Trophoblast cell (in vitro differentiated cells and primary cell): ENCODE measurements around the gene PRKN.

Experiments used
- DNase-seq, 2 donors: peaks; one replicate each; pipeline ENCODE4 v3.0.0-alpha.2; 2016
- H2AFZ ChIP-seq: 2 replicates; pipeline ENCODE4 v1.6.1; 2013; ENCODE audit warnings: low read length, moderate library complexity, mild to moderate bottlenecking; ENCODE audit not compliant: insufficient read depth, poor library complexity
- H2AK5ac ChIP-seq: 2 replicates; pipeline ENCODE4 v1.6.1; 2013; ENCODE audit warnings: mild to moderate bottlenecking, low read length
- H2BK120ac ChIP-seq: 2 replicates; pipeline ENCODE4 v1.6.1; 2013; ENCODE audit warnings: low read length, mild to moderate bottlenecking, moderate library complexity; ENCODE audit not compliant: insufficient read depth, poor library complexity
- H2BK12ac ChIP-seq: 2 replicates; pipeline ENCODE4 v1.6.1; 2013; ENCODE audit warnings: mild to moderate bottlenecking, low read length, moderate library complexity
- H2BK5ac ChIP-seq: 2 replicates; pipeline ENCODE4 v1.6.1; 2013; ENCODE audit warnings: low read length, low read depth, moderate library complexity, mild to moderate bottlenecking; ENCODE audit not compliant: poor library complexity
- H3K14ac ChIP-seq: 2 replicates; pipeline ENCODE4 v1.6.1; 2013; ENCODE audit warnings: mild to moderate bottlenecking, low read length
- H3K18ac ChIP-seq: 2 replicates; pipeline ENCODE4 v1.6.1; 2013; ENCODE audit warnings: mild to moderate bottlenecking, low read length
- H3K23ac ChIP-seq: 2 replicates; pipeline ENCODE4 v1.6.1; 2013; ENCODE audit warnings: low read length
- H3K27ac ChIP-seq: 2 replicates; pipeline ENCODE4 v1.5.1; 2013; ENCODE audit warnings: low read depth, mild to moderate bottlenecking, inconsistent platforms, low read length, moderate library complexity
- H3K27me3 ChIP-seq: 2 replicates; pipeline ENCODE4 v1.6.1; 2013; ENCODE audit warnings: inconsistent platforms, mild to moderate bottlenecking, low read length, moderate library complexity; ENCODE audit not compliant: insufficient read depth
- H3K36me3 ChIP-seq, 2 experiments: 1 replicate in 1 of 2; 2 replicates in 1 of 2; pipeline ENCODE4 v1.6.1; 2013; ENCODE audit warnings: low read length in 2 of 2, mild to moderate bottlenecking in 2 of 2, moderate library complexity in 1 of 2; ENCODE audit not compliant: insufficient read depth in 2 of 2, control insufficient read depth in 1 of 2
- H3K4ac ChIP-seq: 2 replicates; pipeline ENCODE4 v1.6.1; 2013; ENCODE audit warnings: low read depth, mild to moderate bottlenecking, low read length, moderate library complexity
- H3K4me1 ChIP-seq, 2 experiments: 1 replicate in 1 of 2; 2 replicates in 1 of 2; pipeline ENCODE4 v1.6.1; 2013; ENCODE audit warnings: low read length in 2 of 2, mild to moderate bottlenecking in 2 of 2, moderate library complexity in 1 of 2; ENCODE audit not compliant: insufficient read depth in 2 of 2, control insufficient read depth in 1 of 2
- H3K4me2 ChIP-seq: 2 replicates; pipeline ENCODE4 v1.6.1; 2013; ENCODE audit warnings: inconsistent platforms, mild to moderate bottlenecking, low read length, moderate library complexity
- H3K4me3 ChIP-seq: 2 replicates; pipeline ENCODE4 v1.5.1; 2013; ENCODE audit warnings: mild to moderate bottlenecking, low read depth, low read length, inconsistent platforms
- H3K79me1 ChIP-seq: one replicate; pipeline ENCODE4 v1.6.1; 2013; ENCODE audit warnings: low read length
- H3K79me2 ChIP-seq: 2 replicates; pipeline ENCODE4 v1.6.1; 2013; ENCODE audit warnings: low read length, mild to moderate bottlenecking; ENCODE audit not compliant: control insufficient read depth, insufficient read depth, poor library complexity
- H3K9ac ChIP-seq: 2 replicates; pipeline ENCODE4 v1.6.1; 2013; ENCODE audit warnings: mild to moderate bottlenecking, low read length
- H3K9me3 ChIP-seq: 2 replicates; pipeline ENCODE4 v1.6.1; 2013; ENCODE audit warnings: low read depth, mild to moderate bottlenecking, control low read depth, inconsistent platforms, low read length; ENCODE audit not compliant: insufficient read depth
- H4K12ac ChIP-seq: 2 replicates; pipeline ENCODE4 v1.6.1; 2013; ENCODE audit warnings: low read depth, mild to moderate bottlenecking, low read length, moderate library complexity
- H4K8ac ChIP-seq: 2 replicates; pipeline ENCODE4 v1.6.1; 2013; ENCODE audit warnings: low read depth, mild to moderate bottlenecking, low read length, moderate library complexity
- H4K91ac ChIP-seq: one replicate; pipeline ENCODE4 v1.6.1; 2013; ENCODE audit warnings: low read depth, mild to moderate bottlenecking, low read length, moderate library complexity
- WGBS: extraction: QIAGEN DNeasy Blood & Tissue Kit; methylation state at CpG from one replicate; pipeline ENCODE4 v1.1.7; 2013; ENCODE audit warnings: missing lambda C conversion rate; ENCODE audit not compliant: insufficient read length, insufficient coverage; ENCODE audit errors: extremely low coverage; 5-methylcytosine and 5-hydroxymethylcytosine counted together

PRKN gene

DNA sequence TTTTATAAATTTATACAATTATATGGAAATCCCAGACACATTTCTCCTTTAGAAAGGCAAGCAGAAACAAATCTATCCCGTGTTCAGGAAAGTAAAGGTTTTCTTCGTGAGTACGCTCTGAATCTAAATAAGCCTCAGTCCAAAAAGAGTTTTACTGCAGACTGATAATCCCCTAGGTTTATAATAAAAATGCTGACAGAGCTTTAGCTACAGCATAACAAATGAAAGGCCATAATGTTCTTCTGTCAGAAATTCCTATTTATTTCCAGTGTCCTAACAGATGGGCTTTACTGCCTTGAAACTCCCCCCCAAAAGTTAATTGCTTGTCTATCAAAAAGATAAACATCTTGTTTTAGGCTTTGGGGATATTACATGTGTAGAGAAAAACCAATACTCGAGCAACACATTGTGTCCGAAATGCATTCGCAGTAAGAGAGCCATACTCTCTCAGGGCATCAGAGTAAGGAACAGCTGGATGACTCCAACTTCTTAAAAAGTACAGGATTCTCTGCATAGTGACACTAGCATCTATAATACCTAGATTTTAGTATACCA, 109.0 kb downstream of the PRKN start:
- no peaks in the 10 kb centered on the region for H3K9me3 ChIP-seq
- H2AFZ ChIP-seq: no peak overlapping the region
- no peak for DNase-seq
- H4K8ac ChIP-seq: no peak overlapping the region
- no peaks in the 10 kb centered on the region for H3K79me1 ChIP-seq
- no peak overlapping the region for H3K4ac ChIP-seq
- H3K4me3 ChIP-seq: no peak overlapping the region
- H3K79me2 ChIP-seq: no peaks in the 10 kb centered on the region
- no peak overlapping the region for H3K4me2 ChIP-seq
- H3K9ac ChIP-seq: no peak overlapping the region
- no peak overlapping the region for H2BK120ac ChIP-seq
- H3K27ac ChIP-seq: no peak overlapping the region
- H3K14ac ChIP-seq: no peak overlapping the region
- H3K36me3 ChIP-seq: no peaks in the 10 kb centered on the region
- WGBS: no CpG with 5 or more reads among the region's 6 CpGs
- peaks cover 3% of the 10 kb centered on the region in 2 experiments for H3K4me1 ChIP-seq
- H4K12ac ChIP-seq: no peak overlapping the region
- no peak overlapping the region for H3K18ac ChIP-seq
- no peak overlapping the region for H2AK5ac ChIP-seq
- H2BK5ac ChIP-seq: no peak overlapping the region
- H4K91ac ChIP-seq: no peak overlapping the region
- H2BK12ac ChIP-seq: no peak overlapping the region
- H3K27me3 ChIP-seq: no peaks in the 10 kb centered on the region
- no peak overlapping the region for H3K23ac ChIP-seq

DNA sequence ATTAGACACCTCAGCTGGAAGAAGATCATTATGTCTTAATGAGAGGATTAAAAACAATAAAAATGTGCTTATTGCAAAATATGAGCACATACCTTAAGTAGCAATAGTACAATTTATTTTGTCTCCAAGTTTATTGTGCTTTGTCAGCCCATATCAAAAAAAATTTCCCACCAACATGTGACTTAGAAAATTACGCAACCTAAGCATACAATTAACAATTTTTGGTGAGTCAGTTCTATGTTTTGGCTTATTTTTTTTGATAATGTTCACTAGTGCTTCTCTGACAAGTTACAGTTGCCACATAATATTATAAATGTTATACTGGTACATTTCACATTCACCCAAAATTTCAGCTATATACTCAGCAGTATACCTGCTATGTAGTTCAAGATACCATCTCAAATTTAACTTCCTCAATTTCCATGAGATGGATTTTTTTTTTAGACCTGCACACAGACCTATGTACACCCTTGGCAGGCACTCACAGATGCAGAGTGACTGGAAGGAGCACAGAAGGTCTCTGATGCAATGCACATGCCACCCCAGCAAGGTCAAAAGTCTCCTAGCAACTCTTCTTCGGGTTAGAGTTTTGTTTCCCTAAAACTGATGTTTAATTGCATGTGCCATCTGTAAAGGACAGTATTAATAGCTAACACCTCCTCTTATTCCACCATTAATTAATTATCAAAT, 112.4 kb downstream of the PRKN start:
- H3K18ac ChIP-seq: no peak overlapping the region
- no peak overlapping the region for H3K4ac ChIP-seq
- peak in 1 of 2 donors; percentile 3 for DNase-seq
- no CpG with 5 or more reads among the region's 2 CpGs for whole genome bisulfite sequencing
- H3K14ac ChIP-seq: no peak overlapping the region
- H2BK5ac ChIP-seq: no peak overlapping the region
- no peak overlapping the region for H3K27ac ChIP-seq
- H3K9me3 ChIP-seq: no peaks in the 10 kb centered on the region
- no peak overlapping the region for H3K9ac ChIP-seq
- no peak overlapping the region for H2BK120ac ChIP-seq
- no peak overlapping the region for H2AFZ ChIP-seq
- H3K4me2 ChIP-seq: no peak overlapping the region
- H4K91ac ChIP-seq: no peak overlapping the region
- no peak overlapping the region for H2AK5ac ChIP-seq
- no peaks in the 10 kb centered on the region for H3K79me1 ChIP-seq
- H4K12ac ChIP-seq: no peak overlapping the region
- no peak overlapping the region for H4K8ac ChIP-seq
- no peaks in the 10 kb centered on the region for H3K79me2 ChIP-seq
- no peaks in the 10 kb centered on the region for H3K27me3 ChIP-seq
- no peaks in the 10 kb centered on the region for H3K4me1 ChIP-seq
- H3K23ac ChIP-seq: no peak overlapping the region
- no peak overlapping the region for H2BK12ac ChIP-seq
- H3K4me3 ChIP-seq: no peak overlapping the region
- H3K36me3 ChIP-seq: no peaks in the 10 kb centered on the region

DNA sequence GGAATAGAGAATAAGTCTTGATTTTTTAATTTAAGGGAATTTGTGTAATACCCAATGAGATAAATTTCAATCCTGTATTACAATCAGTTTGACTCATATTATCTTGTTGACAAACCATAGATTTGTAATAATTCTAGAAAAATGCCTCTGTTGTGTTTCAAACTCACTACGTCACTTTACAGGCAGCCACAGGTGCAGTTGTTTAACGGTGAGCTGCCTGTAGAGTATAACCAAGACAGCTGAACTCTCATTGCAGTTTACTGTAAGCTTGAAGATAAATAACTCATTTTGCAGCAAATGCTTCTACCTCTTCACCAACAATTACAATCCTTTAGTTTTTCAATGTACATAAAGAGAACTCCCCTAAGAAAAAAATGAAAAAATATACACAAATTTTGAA, 114.3 kb downstream of the PRKN start:
- no CpG with 5 or more reads among the region's 2 CpGs for WGBS
- Histone ChIP-seq H3K27ac (no peak overlapping the region), H3K4ac (no peak overlapping the region), H3K27me3 (no peaks in the 10 kb centered on the region), H3K4me3 (no peak overlapping the region), H3K36me3 (no peaks in the 10 kb centered on the region), H3K14ac (no peak overlapping the region), H2BK5ac (no peak overlapping the region), H3K9ac (no peak overlapping the region), H4K91ac (no peak overlapping the region), H4K12ac (no peak overlapping the region), H2AK5ac (no peak overlapping the region), H3K23ac (no peak overlapping the region), H3K79me2 (no peaks in the 10 kb centered on the region), H3K18ac (no peak overlapping the region), H4K8ac (no peak overlapping the region), H3K4me2 (no peak overlapping the region), H2AFZ (no peak overlapping the region), H3K79me1 (no peaks in the 10 kb centered on the region), H3K4me1 (no peaks in the 10 kb centered on the region), H3K9me3 (no peaks in the 10 kb centered on the region), H2BK12ac (no peak overlapping the region), H2BK120ac (no peak overlapping the region)
- DNase-seq: no peak

DNA sequence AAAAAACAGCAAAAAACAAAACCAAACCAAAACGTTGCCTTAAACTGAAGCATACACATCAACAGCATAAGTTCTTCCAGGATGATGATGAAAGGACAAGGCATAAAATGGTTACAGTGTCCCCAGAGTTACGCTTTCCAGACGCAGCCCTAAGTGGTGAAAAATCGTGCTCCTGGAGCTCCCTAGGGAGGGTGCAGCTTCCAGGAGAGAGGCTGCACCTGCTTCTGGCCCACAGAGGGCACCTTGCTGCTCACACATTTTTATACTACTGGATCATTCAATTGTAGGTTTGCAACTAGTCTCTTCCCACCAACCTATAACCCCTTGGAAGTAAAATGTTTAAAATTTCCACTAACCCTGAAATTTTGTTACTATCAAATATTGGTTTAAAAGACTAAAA, 115.0 kb downstream of the PRKN start:
- no peak overlapping the region for H4K12ac ChIP-seq
- no peak overlapping the region for H2BK5ac ChIP-seq
- H3K4me2 ChIP-seq: no peak overlapping the region
- H3K4me1 ChIP-seq: no peaks in the 10 kb centered on the region
- H3K9me3 ChIP-seq: no peaks in the 10 kb centered on the region
- no peak overlapping the region for H2AFZ ChIP-seq
- DNase-seq: no peak
- H3K14ac ChIP-seq: no peak overlapping the region
- H3K79me1 ChIP-seq: no peaks in the 10 kb centered on the region
- no peak overlapping the region for H3K23ac ChIP-seq
- H2BK12ac ChIP-seq: no peak overlapping the region
- no peak overlapping the region for H3K18ac ChIP-seq
- no peak overlapping the region for H4K91ac ChIP-seq
- no peaks in the 10 kb centered on the region for H3K79me2 ChIP-seq
- no peak overlapping the region for H2BK120ac ChIP-seq
- H3K27ac ChIP-seq: no peak overlapping the region
- WGBS: no CpG with 5 or more reads among the region's 4 CpGs
- H3K4ac ChIP-seq: no peak overlapping the region
- no peak overlapping the region for H4K8ac ChIP-seq
- no peaks in the 10 kb centered on the region for H3K27me3 ChIP-seq
- no peak overlapping the region for H3K4me3 ChIP-seq
- no peaks in the 10 kb centered on the region for H3K36me3 ChIP-seq
- H2AK5ac ChIP-seq: no peak overlapping the region
- no peak overlapping the region for H3K9ac ChIP-seq
